ENCODE data around the gene SEMA3G.

Gene SEMA3G

GRCh38 chr3:52397676-52398399 is 47.1 kb downstream of the SEMA3G start:
- Histone ChIP-seq H3K27ac (replicated peaks) (no peak overlapping the region), H3K4me3 (replicated peaks; ENCODE audit: insufficient read depth, low read length) (no peak overlapping the region), H3K27me3 (ENCODE audit: insufficient read depth, poor library complexity, severe bottlenecking) (no peaks in the 10 kb centered on the region)
- TF ChIP-seq SPI1 (IDR thresholded peaks at IDR 0.05; ENCODE audit: borderline replicate concordance, low read depth) (no peak), GABPA (IDR thresholded peaks at IDR 0.05; ENCODE audit: low read depth) (no peak), REST (IDR thresholded peaks at IDR 0.05; ENCODE audit: insufficient replicate concordance, low read depth) (no peak), POLR2AphosphoS5 (IDR thresholded peaks at IDR 0.05; ENCODE audit: low read depth) (no peak)
- TF ChIP-seq, protein P1, sequence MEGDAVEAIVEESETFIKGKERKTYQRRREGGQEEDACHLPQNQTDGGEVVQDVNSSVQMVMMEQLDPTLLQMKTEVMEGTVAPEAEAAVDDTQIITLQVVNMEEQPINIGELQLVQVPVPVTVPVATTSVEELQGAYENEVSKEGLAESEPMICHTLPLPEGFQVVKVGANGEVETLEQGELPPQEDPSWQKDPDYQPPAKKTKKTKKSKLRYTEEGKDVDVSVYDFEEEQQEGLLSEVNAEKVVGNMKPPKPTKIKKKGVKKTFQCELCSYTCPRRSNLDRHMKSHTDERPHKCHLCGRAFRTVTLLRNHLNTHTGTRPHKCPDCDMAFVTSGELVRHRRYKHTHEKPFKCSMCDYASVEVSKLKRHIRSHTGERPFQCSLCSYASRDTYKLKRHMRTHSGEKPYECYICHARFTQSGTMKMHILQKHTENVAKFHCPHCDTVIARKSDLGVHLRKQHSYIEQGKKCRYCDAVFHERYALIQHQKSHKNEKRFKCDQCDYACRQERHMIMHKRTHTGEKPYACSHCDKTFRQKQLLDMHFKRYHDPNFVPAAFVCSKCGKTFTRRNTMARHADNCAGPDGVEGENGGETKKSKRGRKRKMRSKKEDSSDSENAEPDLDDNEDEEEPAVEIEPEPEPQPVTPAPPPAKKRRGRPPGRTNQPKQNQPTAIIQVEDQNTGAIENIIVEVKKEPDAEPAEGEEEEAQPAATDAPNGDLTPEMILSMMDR (IDR thresholded peaks at IDR 0.05; ENCODE audit: insufficient read depth, low read length) = no peak
- no peak for DNase-seq (ENCODE audit: low read depth in 1 of 2, low spot score in 1 of 2)

- no peak for DNase-seq (ENCODE audit: low read depth in 1 of 2, low spot score in 1 of 2)
- H3K27ac ChIP-seq (replicated peaks) = no peak overlapping the region
- TF ChIP-seq, protein P1 (IDR thresholded peaks at IDR 0.05; ENCODE audit: insufficient read depth, low read length) = no peak
- TF ChIP-seq SPI1 (IDR thresholded peaks at IDR 0.05; ENCODE audit: borderline replicate concordance, low read depth) = no peak
- TF ChIP-seq REST (IDR thresholded peaks at IDR 0.05; ENCODE audit: insufficient replicate concordance, low read depth) = no peak
- TF ChIP-seq POLR2AphosphoS5 (IDR thresholded peaks at IDR 0.05; ENCODE audit: low read depth) = no peak
- TF ChIP-seq GABPA (IDR thresholded peaks at IDR 0.05; ENCODE audit: low read depth) = no peak
These were observed 47.9 kb downstream of the SEMA3G start for GRCh38 chr3:52396907-52397591.

DNA sequence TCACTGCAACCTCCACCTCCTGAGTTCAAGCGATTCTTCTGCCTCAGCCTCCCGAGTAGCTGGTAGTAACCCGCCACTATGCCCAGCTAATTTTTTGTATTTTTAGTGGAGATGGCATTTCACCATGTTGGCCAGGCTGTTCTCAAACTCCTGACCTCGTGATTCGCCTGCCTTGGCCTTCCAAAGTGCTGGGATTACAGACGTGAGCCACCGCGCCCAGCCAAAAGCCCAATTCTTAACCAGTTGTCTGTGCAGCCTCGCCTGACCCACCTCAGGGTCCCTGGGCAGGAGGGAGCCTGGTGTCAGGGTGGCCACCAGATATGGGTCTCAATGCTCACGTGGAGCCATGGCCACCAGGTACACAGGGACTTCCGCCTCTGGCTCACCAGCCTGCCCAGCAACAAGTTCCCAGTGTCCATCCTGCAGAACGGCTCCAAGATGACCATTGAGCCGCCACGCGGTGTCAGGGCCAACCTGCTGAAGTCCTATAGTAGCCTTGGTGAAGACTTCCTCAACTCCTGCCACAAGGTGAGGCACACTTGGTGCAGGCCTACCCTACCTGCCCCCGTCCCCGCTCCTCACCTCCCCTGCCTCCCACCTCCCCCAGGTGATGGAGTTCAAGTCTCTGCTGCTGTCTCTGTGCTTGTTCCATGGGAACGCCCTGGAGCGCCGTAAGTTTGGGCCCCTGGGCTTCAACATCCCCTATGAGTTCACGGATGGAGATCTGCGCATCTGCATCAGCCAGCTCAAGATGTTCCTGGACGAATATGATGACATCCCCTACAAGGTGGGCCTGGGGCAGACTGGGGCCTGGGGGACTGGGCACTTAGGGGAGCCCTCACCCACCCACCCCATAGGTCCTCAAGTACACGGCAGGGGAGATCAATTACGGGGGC is 48.6 kb downstream of the SEMA3G start:
- Histone ChIP-seq H3K27ac (replicated peaks) (no peak overlapping the region), H3K4me3 (replicated peaks; ENCODE audit: insufficient read depth, low read length) (no peak overlapping the region), H3K27me3 (ENCODE audit: insufficient read depth, poor library complexity, severe bottlenecking) (no peaks in the 10 kb centered on the region)
- DNase-seq (ENCODE audit: low read depth in 1 of 2, low spot score in 1 of 2) = no peak
- no peak for TF ChIP-seq POLR2AphosphoS5 (IDR thresholded peaks at IDR 0.05; ENCODE audit: low read depth)
- no peak for TF ChIP-seq SPI1 (IDR thresholded peaks at IDR 0.05; ENCODE audit: borderline replicate concordance, low read depth)
- no peak for TF ChIP-seq REST (IDR thresholded peaks at IDR 0.05; ENCODE audit: insufficient replicate concordance, low read depth)
- no peak for TF ChIP-seq GABPA (IDR thresholded peaks at IDR 0.05; ENCODE audit: low read depth)

More at GRCh38 chr3:52396907-52397591, 47.9 kb downstream of the SEMA3G start:
- H3K27me3 ChIP-seq (ENCODE audit: insufficient read depth, poor library complexity, severe bottlenecking) = no peaks in the 10 kb centered on the region
- H3K4me3 ChIP-seq (replicated peaks; ENCODE audit: insufficient read depth, low read length) = no peak overlapping the region

Data from HL-60 (cell line).